ENCODE measurements around the gene GBE1. TPM values are rescaled to one million over a fixed set of nuclear protein-coding genes. Genes with fewer than 3 reads are reported as not detected.

The GBE1 gene
- polyA plus RNA-seq, 1 experiment, result 37.0 TPM

GRCh38 chr3:81521855-81522254 is 239.6 kb downstream of the GBE1 start:
- no peaks in the 10 kb centered on the region for H3K27me3 ChIP-seq (ENCODE audit: control insufficient read depth, insufficient read depth, low read length)
- H3K4me3 ChIP-seq (ENCODE audit: low read depth, low read length), result no peak overlapping the region
- no peak for DNase-seq (ENCODE audit: low read depth)
- CTCF ChIA-PET, result no interaction called here
- TF ChIP-seq CTCF (IDR thresholded peaks at IDR 0.05; ENCODE audit: insufficient read depth, low read depth, low read length), result no peak
- no peaks in the 10 kb centered on the region for H3K36me3 ChIP-seq (ENCODE audit: control insufficient read depth, insufficient read depth, low read length)
- POLR2A ChIA-PET, result no interaction called here

- no peak for TF ChIP-seq CTCF (IDR thresholded peaks at IDR 0.05; ENCODE audit: insufficient read depth, low read depth, low read length)
- CTCF ChIA-PET, result no interaction called here
- no peaks in the 10 kb centered on the region for H3K36me3 ChIP-seq (ENCODE audit: control insufficient read depth, insufficient read depth, low read length)
- DNase-seq (ENCODE audit: low read depth), result no peak
- no peak overlapping the region for H3K4me3 ChIP-seq (ENCODE audit: low read depth, low read length)
- H3K27me3 ChIP-seq (ENCODE audit: control insufficient read depth, insufficient read depth, low read length), result no peaks in the 10 kb centered on the region
- POLR2A ChIA-PET, result no interaction called here
These were observed 242.5 kb downstream of the GBE1 start for GRCh38 chr3:81518945-81519344.

- POLR2A ChIA-PET, result no interaction called here
- CTCF ChIA-PET, result interaction anchor here (0.9 kb wide), 1 partner anchor 26 kb away, joined by 3 read pairs; no protein-coding TSS in a partner anchor
- TF ChIP-seq CTCF (IDR thresholded peaks at IDR 0.05; ENCODE audit: insufficient read depth, low read depth, low read length), result no peak
- DNase-seq (ENCODE audit: low read depth), result no peak
- no peaks in the 10 kb centered on the region for H3K36me3 ChIP-seq (ENCODE audit: control insufficient read depth, insufficient read depth, low read length)
- H3K4me3 ChIP-seq (ENCODE audit: low read depth, low read length), result no peak overlapping the region
- no peaks in the 10 kb centered on the region for H3K27me3 ChIP-seq (ENCODE audit: control insufficient read depth, insufficient read depth, low read length)
These were observed 245.4 kb downstream of the GBE1 start for GRCh38 chr3:81516042-81516441.

GRCh38 chr3:81513591-81513990 is 247.9 kb downstream of the GBE1 start:
- Histone ChIP-seq H3K27me3 (ENCODE audit: control insufficient read depth, insufficient read depth, low read length) (no peaks in the 10 kb centered on the region), H3K4me3 (ENCODE audit: low read depth, low read length) (no peak overlapping the region), H3K36me3 (ENCODE audit: control insufficient read depth, insufficient read depth, low read length) (no peaks in the 10 kb centered on the region)
- no peak for DNase-seq (ENCODE audit: low read depth)
- POLR2A ChIA-PET, result no interaction called here
- TF ChIP-seq CTCF (IDR thresholded peaks at IDR 0.05; ENCODE audit: insufficient read depth, low read depth, low read length), result no peak
- CTCF ChIA-PET, result interaction anchor here (1.2 kb wide), 1 partner anchor 23 kb away, joined by 3 read pairs; no protein-coding TSS in a partner anchor

GRCh38 chr3:81503026-81503425 is 258.4 kb downstream of the GBE1 start:
- no peak for DNase-seq (ENCODE audit: low read depth)
- Histone ChIP-seq H3K4me3 (ENCODE audit: low read depth, low read length) (no peak overlapping the region), H3K27me3 (ENCODE audit: control insufficient read depth, insufficient read depth, low read length) (no peaks in the 10 kb centered on the region), H3K36me3 (ENCODE audit: control insufficient read depth, insufficient read depth, low read length) (peaks cover 1% of the 10 kb centered on the region; the same call in 1 of the 2 replicates)
- no peak for TF ChIP-seq CTCF (IDR thresholded peaks at IDR 0.05; ENCODE audit: insufficient read depth, low read depth, low read length)
- POLR2A ChIA-PET, result no interaction called here
- CTCF ChIA-PET, result interaction anchor here (1.5 kb wide), 1 partner anchor 12 kb away, joined by 7 read pairs; no protein-coding TSS in a partner anchor
